ENCODE measurements around the gene NLRC5.
"Not testable (repeated sequence)": the region's sequence is repeated elsewhere in the genome, so short reads cannot be mapped to it uniquely, and the experiment has no call there.

The NLRC5 gene

DNA sequence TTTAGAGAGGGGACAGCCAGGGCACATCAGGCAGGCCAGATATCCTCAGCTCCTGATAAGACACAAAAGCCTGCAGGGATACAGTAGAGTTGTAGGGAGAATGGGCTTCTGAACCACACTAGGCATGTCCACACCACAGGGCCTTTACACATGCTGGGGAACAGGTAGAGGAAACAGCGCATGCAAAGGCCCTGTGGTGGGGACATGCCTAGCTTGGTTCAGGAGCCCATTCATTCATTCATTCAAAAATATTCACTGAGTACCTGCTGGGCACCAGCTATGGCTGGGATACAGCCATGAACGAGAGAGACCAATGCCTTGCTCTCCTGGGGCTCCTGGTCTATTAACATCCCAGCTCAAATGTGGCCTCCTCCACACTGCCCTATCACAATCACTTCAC, 107.4 kb downstream of the NLRC5 start:
- no peak overlapping the region for H3K4me3 ChIP-seq (ENCODE audit: low read depth, low read length)
- CTCF ChIA-PET, result interaction anchor here (0.6 to 2.5 kb wide), 3 partner anchors 13 to 315 kb away, joined by 3 to 18 read pairs (median 3); no protein-coding TSS in a partner anchor
- H3K4me1 ChIP-seq (ENCODE audit: control insufficient read depth, insufficient read depth, low read length), result no peaks in the 10 kb centered on the region; the same call in 1 of the 2 replicates
- H3K9me3 ChIP-seq (ENCODE audit: control insufficient read depth, insufficient read depth, low read depth, low read length), result no peaks in the 10 kb centered on the region
- TF ChIP-seq ZNF623 (tag by site-specific recombination; IDR thresholded peaks at IDR 0.05) (peak; percentile 94), ZNF549 (tag by site-specific recombination; IDR thresholded peaks at IDR 0.05) (no peak), ZBTB26 (tag by site-specific recombination; optimal IDR thresholded peaks at IDR 0.05) (no peak), ZNF624 (tag by site-specific recombination; IDR thresholded peaks at IDR 0.05) (no peak), KLF1 (tag by site-specific recombination; IDR thresholded peaks at IDR 0.05) (no peak)
- no peaks in the 10 kb centered on the region for H3K36me3 ChIP-seq (ENCODE audit: control insufficient read depth in 2 of 2, insufficient read depth in 1 of 2, low read length in 2 of 2)
- no peak overlapping the region for H3K27ac ChIP-seq (ENCODE audit: extremely low read depth, low read depth, low read length)
- POLR2A ChIA-PET, result no interaction called here

DNA sequence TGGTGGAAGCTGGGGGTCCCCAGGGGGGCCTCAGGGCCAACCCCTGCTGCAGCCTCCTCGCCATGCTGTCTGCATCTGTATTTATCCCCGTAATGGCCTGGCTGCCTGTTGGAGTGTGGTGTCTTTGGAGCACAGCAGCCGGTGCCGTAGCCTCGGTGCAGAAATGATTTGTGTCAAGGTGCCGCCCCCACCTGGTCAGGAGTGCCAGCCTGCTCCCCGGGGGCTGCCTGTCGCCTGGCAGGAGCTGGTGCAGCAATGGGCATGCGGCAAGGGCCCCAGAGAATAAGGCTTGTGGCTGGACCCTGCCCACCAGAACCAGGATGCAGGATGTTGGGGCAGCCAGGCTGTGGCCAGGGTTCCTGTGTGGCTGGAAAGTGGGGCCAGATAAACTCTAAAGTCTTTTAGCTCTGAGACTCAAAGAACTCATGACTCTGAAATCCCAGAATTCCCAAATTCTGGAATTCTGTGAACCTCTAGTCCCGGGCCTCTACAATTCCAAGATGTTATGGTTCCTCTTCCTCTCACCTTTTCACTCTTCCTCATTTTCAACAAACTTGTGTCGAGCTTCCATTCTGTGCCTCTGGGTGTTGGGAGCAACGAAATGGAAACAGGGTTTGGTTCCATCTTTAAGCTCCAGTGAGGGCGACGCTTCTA, 109.0 kb downstream of the NLRC5 start:
- no peak overlapping the region for H3K27ac ChIP-seq (ENCODE audit: extremely low read depth, low read depth, low read length)
- H3K4me1 ChIP-seq (ENCODE audit: control insufficient read depth, insufficient read depth, low read length), result no peaks in the 10 kb centered on the region
- ChIA-PET CTCF (interaction anchor here (0.7 to 2.5 kb wide), 2 partner anchors 12 to 14 kb away, joined by 3 to 18 read pairs; no protein-coding TSS in a partner anchor), POLR2A (no interaction called here)
- no peaks in the 10 kb centered on the region for H3K36me3 ChIP-seq (ENCODE audit: control insufficient read depth in 2 of 2, insufficient read depth in 1 of 2, low read length in 2 of 2)
- no peak for TF ChIP-seq ZNF518A (tag by site-specific recombination; conservative IDR thresholded peaks at IDR 0.05; ENCODE audit: low read depth)
- TF ChIP-seq ZSCAN23 (tag by site-specific recombination; IDR thresholded peaks at IDR 0.05), result no peak
- 0 out of 2 replicates have a peak, but pooled peaks have one; percentile 9 for TF ChIP-seq SCRT2 (tag by site-specific recombination; IDR thresholded peaks at IDR 0.05)
- TF ChIP-seq ZBTB20 (tag by site-specific recombination; IDR thresholded peaks at IDR 0.05), result peak; percentile 51; the same call in 1 of the 2 replicates
- TF ChIP-seq ZNF202 (tag by site-specific recombination; IDR thresholded peaks at IDR 0.05; ENCODE audit: borderline replicate concordance), result no peak
- TF ChIP-seq RBAK (tag by site-specific recombination; IDR thresholded peaks at IDR 0.05), result no peak
- no peak for TF ChIP-seq ZNF645 (tag by site-specific recombination; IDR thresholded peaks at IDR 0.05)
- no peak for TF ChIP-seq OSR2 (tag by site-specific recombination; IDR thresholded peaks at IDR 0.05)
- H3K9me3 ChIP-seq (ENCODE audit: control insufficient read depth, insufficient read depth, low read depth, low read length), result no peaks in the 10 kb centered on the region
- H3K4me3 ChIP-seq (ENCODE audit: low read depth, low read length), result no peak overlapping the region

- H3K4me3 ChIP-seq (ENCODE audit: low read depth, low read length); H3K4me1 ChIP-seq (ENCODE audit: control insufficient read depth, insufficient read depth, low read length); H3K27ac ChIP-seq (ENCODE audit: extremely low read depth, low read depth, low read length); POLR2A ChIA-PET; H3K9me3 ChIP-seq (ENCODE audit: control insufficient read depth, insufficient read depth, low read depth, low read length); H3K36me3 ChIP-seq (ENCODE audit: control insufficient read depth in 2 of 2, insufficient read depth in 1 of 2, low read length in 2 of 2): not testable (repeated sequence)
- TF ChIP-seq PRDM1 (tag by site-specific recombination; IDR thresholded peaks at IDR 0.05) (peak; percentile 55), SP3 (tag by site-specific recombination; IDR thresholded peaks at IDR 0.05) (0 out of 2 replicates have a peak, but pooled peaks have one; percentile 23), SP7 (tag by site-specific recombination; IDR thresholded peaks at IDR 0.05) (peak; percentile 73), ZNF664 (tag by site-specific recombination; IDR thresholded peaks at IDR 0.05) (peak; percentile 46; the same call in 1 of the 2 replicates), ZFHX2 (tag by site-specific recombination; conservative IDR thresholded peaks at IDR 0.05) (peak; percentile 77), EGR2 (tag by site-specific recombination; IDR thresholded peaks at IDR 0.05; ENCODE audit: low read depth) (peak; percentile 43; the same call in 1 of the 2 replicates), ZEB2 (tag by site-specific recombination; IDR thresholded peaks at IDR 0.05) (0 out of 2 replicates have a peak, but pooled peaks have one; percentile 15), KLF9 (tag by site-specific recombination; IDR thresholded peaks at IDR 0.05; ENCODE audit: low read depth) (peak; percentile 65), KLF1 (tag by site-specific recombination; IDR thresholded peaks at IDR 0.05) (peak; percentile 56), BCL11A (tag by site-specific recombination; IDR thresholded peaks at IDR 0.05; ENCODE audit: low read depth) (peak; percentile 63; the same call in 1 of the 2 replicates)
- CTCF ChIA-PET, result interaction anchor here (0.6 to 5.0 kb wide), 3 partner anchors 8 to 763 kb away, joined by 4 to 24 read pairs (median 13); partner anchors contain the start of gene CPNE2
These were observed 110.6 kb downstream of the NLRC5 start for GRCh38 chr16:57099965-57100364.
